KMS-11 (cell line): ENCODE data around the gene PLCG2.

Experiments used
- H2AFZ ChIP-seq: fragments of 200-600 bp; sonication (generic); 2 replicates; pipeline ENCODE4 v1.6.1; 2016; ENCODE audit warnings: antibody characterized with exemption, mixed run types, low read depth
- H3K27ac ChIP-seq: fragments of 200-600 bp; sonication (generic); 2 replicates; pipeline ENCODE4 v1.6.1; 2016; ENCODE audit warnings: mild to moderate bottlenecking, mixed run types
- H3K27me3 ChIP-seq: fragments of 200-600 bp; sonication (generic); 2 replicates; pipeline ENCODE4 v1.6.1; 2017; ENCODE audit warnings: mild to moderate bottlenecking, low read depth, mixed run types, moderate library complexity; ENCODE audit not compliant: insufficient read depth
- H3K36me3 ChIP-seq: fragments of 200-600 bp; sonication (generic); 2 replicates; pipeline ENCODE4 v1.6.1; 2017; ENCODE audit warnings: mild to moderate bottlenecking, mixed run types; ENCODE audit not compliant: insufficient read depth
- H3K4me1 ChIP-seq: fragments of 200-600 bp; sonication (generic); 2 replicates; pipeline ENCODE4 v1.6.1; 2016; ENCODE audit warnings: mild to moderate bottlenecking, low read depth, mixed run types; ENCODE audit not compliant: poor library complexity, severe bottlenecking
- H3K4me2 ChIP-seq: fragments of 200-600 bp; sonication (generic); 2 replicates; pipeline ENCODE4 v1.7.0; 2016; ENCODE audit warnings: mild to moderate bottlenecking, mixed run types
- H3K4me3 ChIP-seq: fragments of 200-600 bp; sonication (generic); IDR thresholded peaks from 2 replicates; pipeline ENCODE4 v1.6.1; 2017; ENCODE audit warnings: low read depth, low read length, mixed read lengths; ENCODE audit not compliant: insufficient read depth
- H3K79me2 ChIP-seq: fragments of 200-600 bp; sonication (generic); 2 replicates; pipeline ENCODE4 v1.6.1; 2016; ENCODE audit warnings: low read depth, mixed run types; ENCODE audit not compliant: insufficient read depth
- H3K9ac ChIP-seq: fragments of 200-600 bp; sonication (generic); 2 replicates; pipeline ENCODE4 v1.6.1; 2016; ENCODE audit warnings: mild to moderate bottlenecking, mixed run types
- H4K20me1 ChIP-seq: fragments of 200-600 bp; sonication (generic); 2 replicates; pipeline ENCODE4 v1.6.1; 2016; ENCODE audit warnings: mild to moderate bottlenecking, mixed run types; ENCODE audit not compliant: insufficient read depth
- TF ChIP-seq, protein P1 (sequence below): fragments of 200-600 bp; sonication (generic); conservative IDR thresholded peaks from 2 replicates; pipeline ENCODE4 v1.6.1; 2017; ENCODE audit warnings: low read depth, mild to moderate bottlenecking, antibody characterized with exemption, low read length, moderate library complexity, mixed read lengths

PLCG2 gene

DNA sequence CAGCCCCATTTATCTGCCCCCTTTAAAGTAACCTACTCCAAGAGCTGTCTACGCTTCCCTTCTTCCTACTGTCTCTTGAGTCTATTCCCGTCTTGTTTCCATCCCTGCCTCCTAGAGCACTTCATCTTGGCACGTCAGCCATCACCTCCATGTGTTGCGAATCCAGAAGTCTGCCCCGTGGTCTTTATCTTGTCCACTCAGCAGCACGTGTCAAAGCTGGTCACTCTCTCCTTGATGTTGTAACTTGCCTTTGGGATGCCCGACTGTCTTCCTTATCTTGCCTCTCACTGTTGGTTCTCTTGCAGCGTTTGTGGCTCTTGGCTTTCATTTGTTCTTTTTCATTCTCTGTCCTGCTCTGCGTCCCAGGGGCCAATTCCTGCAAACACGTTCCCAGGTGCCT lies 99.4 kb downstream of the PLCG2 start:
- Histone ChIP-seq H3K27me3 (no peaks in the 10 kb centered on the region), H3K36me3 (no peaks in the 10 kb centered on the region), H3K4me1 (peaks cover 5% of the 10 kb centered on the region), H2AFZ (no peak overlapping the region), H3K4me3 (no peak overlapping the region), H3K4me2 (no peak overlapping the region), H4K20me1 (no peaks in the 10 kb centered on the region), H3K9ac (no peak overlapping the region), H3K79me2 (no peaks in the 10 kb centered on the region), H3K27ac (no peak overlapping the region)
- TF ChIP-seq, protein P1, sequence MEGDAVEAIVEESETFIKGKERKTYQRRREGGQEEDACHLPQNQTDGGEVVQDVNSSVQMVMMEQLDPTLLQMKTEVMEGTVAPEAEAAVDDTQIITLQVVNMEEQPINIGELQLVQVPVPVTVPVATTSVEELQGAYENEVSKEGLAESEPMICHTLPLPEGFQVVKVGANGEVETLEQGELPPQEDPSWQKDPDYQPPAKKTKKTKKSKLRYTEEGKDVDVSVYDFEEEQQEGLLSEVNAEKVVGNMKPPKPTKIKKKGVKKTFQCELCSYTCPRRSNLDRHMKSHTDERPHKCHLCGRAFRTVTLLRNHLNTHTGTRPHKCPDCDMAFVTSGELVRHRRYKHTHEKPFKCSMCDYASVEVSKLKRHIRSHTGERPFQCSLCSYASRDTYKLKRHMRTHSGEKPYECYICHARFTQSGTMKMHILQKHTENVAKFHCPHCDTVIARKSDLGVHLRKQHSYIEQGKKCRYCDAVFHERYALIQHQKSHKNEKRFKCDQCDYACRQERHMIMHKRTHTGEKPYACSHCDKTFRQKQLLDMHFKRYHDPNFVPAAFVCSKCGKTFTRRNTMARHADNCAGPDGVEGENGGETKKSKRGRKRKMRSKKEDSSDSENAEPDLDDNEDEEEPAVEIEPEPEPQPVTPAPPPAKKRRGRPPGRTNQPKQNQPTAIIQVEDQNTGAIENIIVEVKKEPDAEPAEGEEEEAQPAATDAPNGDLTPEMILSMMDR: no peak

DNA sequence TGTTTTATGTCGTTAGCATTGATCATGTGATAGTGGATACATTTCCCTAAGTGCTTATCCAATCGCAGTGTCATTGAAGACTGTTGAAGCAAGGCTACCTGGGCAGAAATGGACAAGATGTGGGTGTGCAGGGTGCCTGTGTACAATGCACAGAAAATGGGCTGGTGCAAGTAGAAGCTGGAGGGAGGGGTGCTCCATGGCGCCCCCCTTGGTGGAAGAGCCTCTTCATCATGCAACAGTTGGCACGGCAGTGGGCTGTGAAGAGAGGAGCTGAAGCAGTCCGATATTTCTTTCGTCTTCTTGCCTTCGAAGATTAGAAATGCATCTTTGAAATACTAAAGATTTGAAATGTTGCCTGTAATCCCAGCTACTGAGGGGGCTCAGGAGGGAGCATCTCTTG lies 100.5 kb downstream of the PLCG2 start:
- no peak overlapping the region for H3K9ac ChIP-seq
- TF ChIP-seq, protein P1: peak; percentile 37; the same call in 1 of the 2 replicates
- H3K79me2 ChIP-seq: no peaks in the 10 kb centered on the region
- H3K4me3 ChIP-seq: no peak overlapping the region
- no peak overlapping the region for H2AFZ ChIP-seq
- H3K27ac ChIP-seq: no peak overlapping the region
- H3K4me2 ChIP-seq: no peak overlapping the region
- H3K27me3 ChIP-seq: no peaks in the 10 kb centered on the region
- no peaks in the 10 kb centered on the region for H3K36me3 ChIP-seq
- H4K20me1 ChIP-seq: no peaks in the 10 kb centered on the region
- no peaks in the 10 kb centered on the region for H3K4me1 ChIP-seq

DNA sequence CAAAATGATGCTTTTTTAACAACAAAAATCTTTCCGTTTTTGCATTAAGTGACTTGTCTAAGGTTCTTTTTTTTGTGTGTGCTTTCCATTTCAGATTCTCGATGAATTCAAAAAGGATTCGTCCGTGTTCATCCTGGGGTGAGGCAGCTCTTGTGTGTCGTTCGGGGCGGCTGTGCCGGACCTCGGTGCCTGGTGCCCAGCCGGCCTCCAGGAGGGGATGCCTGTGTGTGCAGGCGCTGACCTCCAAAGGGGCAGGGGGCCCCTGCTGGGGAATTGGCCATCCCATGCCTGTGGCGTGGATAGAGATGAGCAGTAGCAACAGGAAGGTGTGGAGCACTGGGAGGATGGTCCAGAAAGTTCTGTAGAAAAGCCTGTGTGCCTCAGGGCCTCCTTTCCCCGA lies 101.7 kb downstream of the PLCG2 start:
- H2AFZ ChIP-seq: no peak overlapping the region
- no peaks in the 10 kb centered on the region for H4K20me1 ChIP-seq
- TF ChIP-seq, protein P1: no peak
- no peaks in the 10 kb centered on the region for H3K36me3 ChIP-seq
- H3K27ac ChIP-seq: no peak overlapping the region
- H3K4me2 ChIP-seq: no peak overlapping the region
- no peak overlapping the region for H3K9ac ChIP-seq
- no peaks in the 10 kb centered on the region for H3K27me3 ChIP-seq
- H3K4me3 ChIP-seq: no peak overlapping the region
- H3K79me2 ChIP-seq: no peaks in the 10 kb centered on the region
- no peaks in the 10 kb centered on the region for H3K4me1 ChIP-seq

DNA sequence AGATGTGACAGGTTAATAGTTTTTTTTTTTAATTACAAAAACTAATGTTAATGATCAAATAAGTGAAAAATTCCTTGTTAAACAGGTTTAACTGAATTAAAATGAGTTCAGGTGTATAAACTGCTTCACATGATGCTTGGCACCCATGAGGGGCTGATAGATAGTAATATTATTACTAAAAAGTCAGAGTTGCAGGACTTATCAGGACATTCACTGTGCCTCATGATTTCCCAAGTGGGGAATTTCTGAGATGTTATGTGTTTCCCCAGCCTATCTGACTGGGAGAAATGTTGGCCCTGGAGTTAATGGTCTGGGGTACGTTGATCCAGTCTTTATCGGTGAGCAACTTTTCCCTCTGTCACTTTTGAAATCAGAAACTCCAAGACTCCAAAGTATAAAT lies 102.1 kb downstream of the PLCG2 start:
- Histone ChIP-seq H3K27me3 (no peaks in the 10 kb centered on the region), H3K4me3 (no peak overlapping the region), H3K4me1 (no peaks in the 10 kb centered on the region), H3K36me3 (no peaks in the 10 kb centered on the region), H3K4me2 (no peak overlapping the region), H3K27ac (no peak overlapping the region), H4K20me1 (no peaks in the 10 kb centered on the region), H3K9ac (no peak overlapping the region), H3K79me2 (no peaks in the 10 kb centered on the region), H2AFZ (no peak overlapping the region)
- TF ChIP-seq, protein P1: no peak

DNA sequence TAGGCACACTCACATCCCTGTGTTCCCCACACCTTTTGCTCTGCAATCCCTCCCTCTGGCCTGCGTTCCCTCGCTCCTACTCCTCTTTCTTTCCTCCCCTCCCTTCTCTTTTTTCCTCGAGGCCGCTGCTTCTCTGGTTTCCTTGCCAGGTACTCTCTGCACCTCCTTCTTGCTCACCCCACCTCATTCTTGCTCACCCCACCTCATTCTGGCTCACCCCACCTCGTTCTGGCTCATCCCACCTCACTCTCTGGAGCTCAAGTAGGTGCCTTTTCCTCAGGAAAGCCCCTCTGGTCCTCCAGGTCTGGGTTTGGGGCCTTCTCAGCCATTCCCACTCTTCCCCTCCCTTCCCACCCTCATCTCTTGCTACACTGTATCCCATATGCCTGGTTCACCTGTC lies 103.5 kb downstream of the PLCG2 start:
- TF ChIP-seq, protein P1: no peak
- H3K27me3 ChIP-seq: no peaks in the 10 kb centered on the region
- H3K4me2 ChIP-seq: no peak overlapping the region
- no peaks in the 10 kb centered on the region for H4K20me1 ChIP-seq
- no peaks in the 10 kb centered on the region for H3K4me1 ChIP-seq
- H3K27ac ChIP-seq: no peak overlapping the region
- no peak overlapping the region for H3K9ac ChIP-seq
- H2AFZ ChIP-seq: no peak overlapping the region
- no peaks in the 10 kb centered on the region for H3K79me2 ChIP-seq
- no peaks in the 10 kb centered on the region for H3K36me3 ChIP-seq
- H3K4me3 ChIP-seq: no peak overlapping the region
